Upper lobe of right lung (tissue), 1 donor: ENCODE results near the gene JCAD. TPM values are rescaled to one million over a fixed set of nuclear protein-coding genes. Genes with fewer than 3 reads are reported as not detected.
A peak's percentile ranks its signal among the peaks of the same experiment; 100 is the strongest.

Experiments used
- ATAC-seq: fragments of 200-7000 bp; cut with Tn5 transposase; one replicate; pipeline ENCODE4 v1.9.1; 2020; ENCODE audit warnings: mild to moderate bottlenecking, moderate library complexity
- DNase-seq: peaks from one replicate; pipeline ENCODE4 v3.0.0-alpha.2; 2020
- H3K27ac ChIP-seq: fragments of 200-600 bp; one replicate; pipeline ENCODE4 v1.8.0; 2022
- H3K27me3 ChIP-seq: fragments of 200-600 bp; one replicate; pipeline ENCODE4 v1.8.0; 2022; ENCODE audit warnings: mild to moderate bottlenecking
- H3K36me3 ChIP-seq: fragments of 200-600 bp; one replicate; pipeline ENCODE4 v1.8.0; 2022
- H3K4me1 ChIP-seq: fragments of 200-600 bp; one replicate; pipeline ENCODE4 v1.8.0; 2022
- H3K4me3 ChIP-seq: fragments of 200-600 bp; one replicate; pipeline ENCODE4 v1.8.0; 2022; ENCODE audit warnings: mild to moderate bottlenecking
- H3K9me3 ChIP-seq: fragments of 200-600 bp; one replicate; pipeline ENCODE4 v1.8.0; 2022
- CTCF ChIP-seq: fragments of 200-600 bp; IDR thresholded peaks from one replicate; pipeline ENCODE4 v1.8.0; 2022; ENCODE audit warnings: antibody characterized with exemption
- intact Hi-C: fragments of 100-400 bp; cut with DNase I; formaldehyde crosslinking; loops from one replicate; pipeline ENCODE4 v1.11.0; 2022
- total RNA-seq: library from RNA; stranded (reverse); fragmentation: NEBNext Ultra II Directional; extraction: Animal tissue kit (Norgen Biotek cat#: 25700); gene quantifications from one replicate; pipeline ENCODE4 v1.2.1, GENCODE V29; 2021
- donor health status: DM: no; HTN: yes; CAD: no; lungs with severe emphysema.

JCAD gene
- total RNA-seq, 1 donor from 2014 or later, result 67.6 TPM

GRCh38 chr10:30032125-30032524, 27.3 kb downstream of the JCAD start:
- no peak for TF ChIP-seq CTCF
- Histone ChIP-seq H3K27ac (no peak overlapping the region), H3K4me3 (no peak overlapping the region), H3K9me3 (no peaks in the 10 kb centered on the region), H3K36me3 (no peaks in the 10 kb centered on the region), H3K27me3 (no peaks in the 10 kb centered on the region), H3K4me1 (peaks cover 30% of the 10 kb centered on the region)
- intact Hi-C loops, result no loop called here
- DNase-seq (no peak), ATAC-seq (no peak)

GRCh38 chr10:30029872-30030256, 29.5 kb downstream of the JCAD start:
- no peak for DNase-seq
- intact Hi-C loops, result no loop called here
- no peaks in the 10 kb centered on the region for H3K9me3 ChIP-seq
- H3K36me3 ChIP-seq, result no peaks in the 10 kb centered on the region
- no peak for TF ChIP-seq CTCF
- no peak overlapping the region for H3K27ac ChIP-seq
- ATAC-seq, result no peak
- no peaks in the 10 kb centered on the region for H3K27me3 ChIP-seq
- no peak overlapping the region for H3K4me3 ChIP-seq
- H3K4me1 ChIP-seq, result peaks cover 37% of the 10 kb centered on the region

DNA sequence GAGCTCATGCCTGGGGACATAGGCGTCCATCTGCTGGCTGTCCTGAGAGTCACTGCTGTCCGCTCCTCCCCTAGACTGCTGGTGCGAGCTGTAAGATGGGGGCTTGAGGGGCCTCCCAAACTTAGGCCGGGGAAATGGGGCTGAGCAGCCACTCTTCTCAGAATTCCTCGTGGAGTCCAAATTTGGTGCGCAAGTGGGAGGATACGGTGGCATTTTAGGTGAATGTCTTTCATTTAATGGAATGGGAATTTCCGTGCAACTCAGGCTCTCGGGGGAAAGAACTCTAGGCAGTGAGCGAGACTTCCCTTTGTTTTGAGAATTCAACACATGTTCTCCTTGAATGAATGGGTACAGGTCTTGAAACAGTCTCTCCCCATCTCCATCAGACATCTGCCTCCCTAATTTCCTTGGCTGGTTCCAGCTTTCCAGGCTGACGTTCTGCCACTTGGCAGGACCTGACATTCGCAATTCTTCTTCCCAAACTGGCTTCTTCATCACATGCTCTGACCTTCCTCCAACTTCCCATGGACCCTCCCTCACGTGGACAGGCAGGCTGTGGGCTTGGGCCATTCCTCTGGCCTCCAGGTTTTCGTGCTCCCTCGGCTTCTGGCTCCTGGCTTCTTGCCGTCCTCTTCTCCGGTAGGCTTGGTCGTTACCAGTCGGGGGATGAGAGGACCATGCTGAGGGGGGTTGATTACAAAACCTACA, 30.1 kb downstream of the JCAD start:
- DNase-seq, result no peak
- Histone ChIP-seq H3K27ac (peak overlapping the region; percentile 74), H3K27me3 (no peaks in the 10 kb centered on the region), H3K4me1 (peaks cover 37% of the 10 kb centered on the region), H3K9me3 (no peaks in the 10 kb centered on the region), H3K36me3 (no peaks in the 10 kb centered on the region), H3K4me3 (no peak overlapping the region)
- TF ChIP-seq CTCF, result no peak
- intact Hi-C loops, result no loop called here
- no peak for ATAC-seq

- H3K9me3 ChIP-seq, result no peaks in the 10 kb centered on the region
- no peak for ATAC-seq
- no peak overlapping the region for H3K4me3 ChIP-seq
- TF ChIP-seq CTCF, result no peak
- H3K4me1 ChIP-seq, result peaks cover 37% of the 10 kb centered on the region
- no peak for DNase-seq
- no peaks in the 10 kb centered on the region for H3K36me3 ChIP-seq
- H3K27me3 ChIP-seq, result no peaks in the 10 kb centered on the region
- H3K27ac ChIP-seq, result peak overlapping the region; percentile 74
- intact Hi-C loops, result no loop called here
Measured at GRCh38 chr10:30028738-30029030, 30.7 kb downstream of the JCAD start.

- H3K4me3 ChIP-seq, result peak overlapping the region; percentile 21
- intact Hi-C loops, result no loop called here
- ATAC-seq, result peak; percentile 42
Measured at GRCh38 chr10:30028006-30028737, 31.2 kb downstream of the JCAD start.

More at GRCh38 chr10:30028006-30028737, 31.2 kb downstream of the JCAD start:
- peaks cover 37% of the 10 kb centered on the region for H3K4me1 ChIP-seq
- no peak for DNase-seq
- TF ChIP-seq CTCF, result no peak
- peak overlapping the region; percentile 74 for H3K27ac ChIP-seq
- no peaks in the 10 kb centered on the region for H3K36me3 ChIP-seq
- H3K27me3 ChIP-seq, result no peaks in the 10 kb centered on the region
- H3K9me3 ChIP-seq, result no peaks in the 10 kb centered on the region
